Uterus (tissue), 2 donors: ENCODE measurements around the gene HSPG2.

Source experiments
- POLR2A ChIP-seq, 2 donors: fragments of 450-650 bp; IDR thresholded peaks; one replicate each; pipeline ENCODE4 v1.6.1; 2016; ENCODE audit warnings: antibody characterized with exemption in 2 of 2, mild to moderate bottlenecking in 1 of 2, moderate library complexity in 1 of 2
- TF ChIP-seq, protein P1 (sequence below), 4 experiments: fragments of 200-600 bp in 2 of 4; fragments of 450-650 bp in 2 of 4; sonication (generic) in 2 of 4; IDR thresholded peaks; one replicate each; pipeline ENCODE4 v1.5.1; 2016 to 2019; ENCODE audit warnings: antibody characterized with exemption in 4 of 4, mild to moderate bottlenecking in 2 of 4, moderate library complexity in 1 of 4

DNA sequence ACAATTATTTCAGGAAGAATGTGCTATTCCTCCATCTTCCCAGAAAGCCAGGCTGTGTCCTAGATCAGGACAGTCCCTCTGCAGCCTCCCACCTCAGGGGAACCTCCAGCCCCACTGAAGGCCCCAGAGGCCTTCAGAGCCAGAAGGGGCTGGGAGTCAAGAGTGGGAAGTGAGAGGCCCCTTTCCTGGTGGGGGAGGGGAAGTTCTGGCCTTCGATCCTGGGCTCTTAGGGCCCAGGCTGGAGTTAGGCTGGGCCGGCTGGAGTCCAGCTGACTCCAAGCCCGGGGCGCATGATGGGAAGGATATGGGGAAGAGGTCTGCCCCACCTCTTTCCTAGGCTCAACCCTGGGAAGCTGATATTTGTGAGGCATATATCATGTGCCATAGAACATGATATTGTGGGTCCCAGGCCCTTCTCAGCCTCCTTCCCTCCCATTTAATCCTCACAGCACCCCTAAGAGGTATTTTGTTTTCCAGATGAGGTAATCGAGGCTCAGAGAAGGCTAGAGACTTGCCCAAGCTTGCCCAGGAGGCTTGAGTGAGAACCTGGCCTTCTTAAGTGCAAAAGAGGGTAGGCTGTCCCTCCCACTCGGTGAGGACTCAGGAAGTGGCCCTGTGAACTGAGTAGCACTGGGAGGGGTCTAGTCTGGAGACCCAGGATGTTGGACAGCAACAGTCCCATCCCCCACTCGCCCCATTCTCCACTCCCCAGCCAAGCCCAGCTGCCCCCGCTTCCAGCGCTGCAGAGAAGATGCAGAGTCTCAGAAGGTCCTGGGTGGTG lies 18.6 kb upstream of the HSPG2 start:
- TF ChIP-seq POLR2A (IDR thresholded peaks at IDR 0.05) = no peak
- TF ChIP-seq, protein P1, sequence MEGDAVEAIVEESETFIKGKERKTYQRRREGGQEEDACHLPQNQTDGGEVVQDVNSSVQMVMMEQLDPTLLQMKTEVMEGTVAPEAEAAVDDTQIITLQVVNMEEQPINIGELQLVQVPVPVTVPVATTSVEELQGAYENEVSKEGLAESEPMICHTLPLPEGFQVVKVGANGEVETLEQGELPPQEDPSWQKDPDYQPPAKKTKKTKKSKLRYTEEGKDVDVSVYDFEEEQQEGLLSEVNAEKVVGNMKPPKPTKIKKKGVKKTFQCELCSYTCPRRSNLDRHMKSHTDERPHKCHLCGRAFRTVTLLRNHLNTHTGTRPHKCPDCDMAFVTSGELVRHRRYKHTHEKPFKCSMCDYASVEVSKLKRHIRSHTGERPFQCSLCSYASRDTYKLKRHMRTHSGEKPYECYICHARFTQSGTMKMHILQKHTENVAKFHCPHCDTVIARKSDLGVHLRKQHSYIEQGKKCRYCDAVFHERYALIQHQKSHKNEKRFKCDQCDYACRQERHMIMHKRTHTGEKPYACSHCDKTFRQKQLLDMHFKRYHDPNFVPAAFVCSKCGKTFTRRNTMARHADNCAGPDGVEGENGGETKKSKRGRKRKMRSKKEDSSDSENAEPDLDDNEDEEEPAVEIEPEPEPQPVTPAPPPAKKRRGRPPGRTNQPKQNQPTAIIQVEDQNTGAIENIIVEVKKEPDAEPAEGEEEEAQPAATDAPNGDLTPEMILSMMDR (IDR thresholded peaks at IDR 0.05) = no peak
